HT1080 (cell line): ENCODE data around the gene LRRIQ3. TPM values are rescaled to one million over a fixed set of nuclear protein-coding genes. Genes with fewer than 3 reads are reported as not detected.
A peak's percentile ranks its signal among the peaks of the same experiment; 100 is the strongest.
"Not testable (repeated sequence)": the region's sequence is repeated elsewhere in the genome, so short reads cannot be mapped to it uniquely, and the experiment has no call there.

ENCODE experiments used
- DNase-seq: peaks from one replicate; pipeline ENCODE4 v3.0.0-alpha.2; 2015; ENCODE audit warnings: low read depth
- polyA plus RNA-seq, 2 experiments: library from polyadenylated mRNA; depleted of rRNA; stranded (reverse); fragments of >200 nt; gene quantifications; 2 replicates each; pipeline ENCODE4 v1.2.3, GENCODE V29; 2015
- total RNA-seq: library from RNA; depleted of rRNA; stranded (reverse); fragments of >200 nt; shearing (Covaris generic); gene quantifications from 2 replicates; pipeline ENCODE4 v1.2.3, GENCODE V29; 2014; rRNA removed

Gene LRRIQ3
- total RNA-seq: 0.50 and 0.53 TPM in 2 replicates
- 0.26 and 1.3 TPM in 2 replicates for polyA plus RNA-seq (2015; cell fraction: cytosol; rRNA removed)
- 0.41 and 1.0 TPM in 2 replicates for polyA plus RNA-seq (2015; cell fraction: nucleus; rRNA removed)

- DNase-seq: peak; percentile 94
Observed at GRCh38 chr1:74197657-74198552, at the start of gene LRRIQ3, which contains the start of gene FPGT. TSS of gene LRRIQ3 (minus strand) at chr1:74198176. CDS start at chr1:74183684, 14,492 bp downstream. TSS of gene FPGT (plus strand) at chr1:74198242. CDS start at chr1:74198279, 37 bp downstream.

- peak; percentile 43 for DNase-seq
Observed at GRCh38 chr1:74246315-74246714, 48.3 kb upstream of the LRRIQ3 start.

- DNase-seq: no peak
Observed at GRCh38 chr1:74245168-74245772, 47.3 kb upstream of the LRRIQ3 start.

GRCh38 chr1:74237787-74238186, 39.8 kb upstream of the LRRIQ3 start:
- DNase-seq: no peak

GRCh38 chr1:74237035-74237434, 39.1 kb upstream of the LRRIQ3 start:
- DNase-seq: no peak

- no peak for DNase-seq
Observed at GRCh38 chr1:74236440-74236839, 38.5 kb upstream of the LRRIQ3 start.

GRCh38 chr1:74235153-74235552, 37.2 kb upstream of the LRRIQ3 start, which contains the start of gene TNNI3K:
TSS of gene TNNI3K (plus strand) at chr1:74235387. CDS start at chr1:74235452, 65 bp downstream.
- DNase-seq: no peak

GRCh38 chr1:74223453-74223852, 25.5 kb upstream of the LRRIQ3 start:
- DNase-seq: no peak

- peak; percentile 29 for DNase-seq
Observed at GRCh38 chr1:74222701-74223100, 24.7 kb upstream of the LRRIQ3 start.

GRCh38 chr1:74215229-74215628, 17.3 kb upstream of the LRRIQ3 start:
- no peak for DNase-seq

GRCh38 chr1:74205266-74205665, 7.3 kb upstream of the LRRIQ3 start:
- DNase-seq: no peak

GRCh38 chr1:74199504-74199903, 1.5 kb upstream of the LRRIQ3 start:
- no peak for DNase-seq

GRCh38 chr1:74197255-74197654, 721 bp downstream of the LRRIQ3 start:
- DNase-seq: no peak

GRCh38 chr1:74195339-74195738, 2.6 kb downstream of the LRRIQ3 start:
- no peak for DNase-seq

GRCh38 chr1:74193908-74194307, 4.1 kb downstream of the LRRIQ3 start:
- peak; percentile 27 for DNase-seq

- peak; percentile 22 for DNase-seq
Observed at GRCh38 chr1:74180490-74180889, 17.5 kb downstream of the LRRIQ3 start.

- DNase-seq: not testable (repeated sequence)
Observed at GRCh38 chr1:74174423-74174822, 23.6 kb downstream of the LRRIQ3 start.

- no peak for DNase-seq
Observed at GRCh38 chr1:74162333-74162732, 35.6 kb downstream of the LRRIQ3 start.

GRCh38 chr1:74161497-74161896, 36.5 kb downstream of the LRRIQ3 start:
- DNase-seq: no peak

GRCh38 chr1:74160046-74160445, 37.9 kb downstream of the LRRIQ3 start:
- DNase-seq: no peak

- DNase-seq: no peak
Observed at GRCh38 chr1:74145086-74145485, 52.9 kb downstream of the LRRIQ3 start.

GRCh38 chr1:74117370-74117769, 80.6 kb downstream of the LRRIQ3 start:
- DNase-seq: not testable (repeated sequence)
